Liver (tissue), 9 donors: Measurements from ENCODE around the gene DMAC2. TPM values are rescaled to one million over a fixed set of nuclear protein-coding genes. Genes with fewer than 3 reads are reported as not detected.

Experiments used
- DNase-seq: peaks from one replicate; pipeline ENCODE4 v3.0.0-alpha.2; 2017; ENCODE audit warnings: low spot score
- H3K27ac ChIP-seq, 2 donors: one replicate each; pipeline ENCODE4 v1.7.0; 2013; ENCODE audit warnings: inconsistent platforms in 2 of 2, low read length in 2 of 2, control low read depth in 1 of 2, low read depth in 1 of 2, mild to moderate bottlenecking in 1 of 2
- H3K27me3 ChIP-seq, 4 donors: one replicate each; pipeline versions ENCODE4 v1.6.1 to v1.7.0; 2013; ENCODE audit warnings: low read length in 3 of 4, inconsistent platforms in 1 of 4, mild to moderate bottlenecking in 1 of 4, moderate library complexity in 1 of 4; ENCODE audit not compliant: control insufficient read depth in 4 of 4, insufficient read depth in 4 of 4
- H3K36me3 ChIP-seq, 4 donors: one replicate each; pipeline versions ENCODE4 v1.6.1 to v1.7.0; 2013; ENCODE audit warnings: low read length in 3 of 4, mild to moderate bottlenecking in 3 of 4, low read depth in 1 of 4, moderate library complexity in 1 of 4; ENCODE audit not compliant: control insufficient read depth in 4 of 4, insufficient read depth in 3 of 4
- H3K4me1 ChIP-seq, 4 donors: one replicate each; pipeline versions ENCODE4 v1.6.1 to v1.7.0; 2013; ENCODE audit warnings: low read length in 3 of 4, mild to moderate bottlenecking in 3 of 4, moderate library complexity in 1 of 4; ENCODE audit not compliant: control insufficient read depth in 4 of 4, insufficient read depth in 4 of 4
- H3K4me3 ChIP-seq, 3 donors: one replicate each; pipeline versions ENCODE4 v1.6.1 to v1.7.0; 2013; ENCODE audit warnings: low read length in 3 of 3, control low read depth in 1 of 3, low read depth in 1 of 3, mild to moderate bottlenecking in 1 of 3
- H3K9ac ChIP-seq, 2 donors: one replicate each; pipeline ENCODE4 v1.7.0; 2013; ENCODE audit warnings: low read length in 2 of 2, mild to moderate bottlenecking in 2 of 2, moderate library complexity in 2 of 2, control low read depth in 1 of 2, low read depth in 1 of 2
- H3K9me3 ChIP-seq, 4 donors: one replicate each; pipeline versions ENCODE4 v1.6.1 to v1.7.0; 2013; ENCODE audit warnings: low read length in 3 of 4; ENCODE audit not compliant: control insufficient read depth in 4 of 4
- ATF3 ChIP-seq: IDR thresholded peaks from 2 replicates; pipeline ENCODE4 v1.6.1; 2016; ENCODE audit warnings: antibody characterized with exemption
- CTCF ChIP-seq: fragments of 150-350 bp; IDR thresholded peaks from 2 replicates; pipeline ENCODE4 v1.5.1; 2017; ENCODE audit warnings: improper control_type of control experiment, low read depth, low read length; ENCODE audit not compliant: missing input control
- EGR1 ChIP-seq, 2 donors: IDR thresholded peaks; 2 replicates each; pipeline ENCODE4 v1.6.1; 2016 to 2018; ENCODE audit warnings: antibody characterized with exemption in 2 of 2, low read depth in 2 of 2
- FOXA1 ChIP-seq: IDR thresholded peaks from 2 replicates; pipeline ENCODE4 v1.6.1; 2016; ENCODE audit warnings: antibody characterized with exemption
- FOXA2 ChIP-seq: IDR thresholded peaks from 2 replicates; pipeline ENCODE4 v1.6.1; 2016; ENCODE audit warnings: antibody characterized with exemption
- GABPA ChIP-seq, 2 donors: IDR thresholded peaks in 1 of 2; conservative IDR thresholded peaks in 1 of 2; 2 replicates each; pipeline ENCODE4 v1.6.1; 2016; ENCODE audit warnings: antibody characterized with exemption in 2 of 2, mild to moderate bottlenecking in 1 of 2, moderate library complexity in 1 of 2
- HNF4A ChIP-seq, 2 donors: conservative IDR thresholded peaks; 2 replicates each; pipeline ENCODE4 v1.6.1; 2016; ENCODE audit warnings: antibody characterized with exemption in 2 of 2, mild to moderate bottlenecking in 2 of 2
- JUND ChIP-seq, 2 donors: IDR thresholded peaks; 2 replicates each; pipeline ENCODE4 v1.6.1; 2016; ENCODE audit warnings: antibody characterized with exemption in 2 of 2
- NR2F2 ChIP-seq: IDR thresholded peaks from 2 replicates; pipeline ENCODE4 v1.6.1; 2016; ENCODE audit warnings: antibody characterized with exemption
- RAD21 ChIP-seq, 2 donors: IDR thresholded peaks; 2 replicates each; pipeline ENCODE4 v1.6.1; 2016; ENCODE audit warnings: antibody characterized with exemption in 2 of 2, mild to moderate bottlenecking in 2 of 2
- REST ChIP-seq: IDR thresholded peaks from 2 replicates; pipeline ENCODE4 v1.6.1; 2016; ENCODE audit warnings: antibody characterized with exemption, mild to moderate bottlenecking
- RXRA ChIP-seq, 2 donors: IDR thresholded peaks; 2 replicates each; pipeline ENCODE4 v1.6.1; 2017 to 2018; ENCODE audit warnings: antibody characterized with exemption in 2 of 2, mild to moderate bottlenecking in 1 of 2
- SP1 ChIP-seq: IDR thresholded peaks from 2 replicates; pipeline ENCODE4 v1.6.1; 2018; ENCODE audit warnings: antibody characterized with exemption, mild to moderate bottlenecking
- TAF1 ChIP-seq: conservative IDR thresholded peaks from 2 replicates; pipeline ENCODE4 v1.6.1; 2016; ENCODE audit warnings: antibody characterized with exemption, mild to moderate bottlenecking
- YY1 ChIP-seq: IDR thresholded peaks from 2 replicates; pipeline ENCODE4 v1.6.1; 2016; ENCODE audit warnings: antibody characterized with exemption, mild to moderate bottlenecking
- ZBTB33 ChIP-seq: IDR thresholded peaks from 2 replicates; pipeline ENCODE4 v1.6.1; 2016; ENCODE audit warnings: antibody characterized with exemption
- WGBS: extraction: QIAGEN DNeasy Blood & Tissue Kit; methylation state at CpG from one replicate; pipeline ENCODE4 v1.1.7; 2013; 5-methylcytosine and 5-hydroxymethylcytosine counted together
- polyA plus RNA-seq, 2 donors: library from polyadenylated mRNA; stranded (reverse) in 1 of 2; unstranded in 1 of 2; fragments of 200-250 nt in 1 of 2; fragments of >200 nt in 1 of 2; fragmentation: Nextera tagmentation in 1 of 2; extraction: Ambion mirVana in 1 of 2; gene quantifications; one replicate each; pipeline versions ENCODE4 v1.2.1 to v1.2.3, GENCODE V29; 2013 to 2015
- total RNA-seq, 2 donors: library from RNA; depleted of rRNA; stranded (reverse); fragments of >200 nt; gene quantifications; one replicate each; pipeline ENCODE4 v1.2.3, GENCODE V29; 2014
- donor health status: healthy.
- donor health status: healthy.
- donor health status: healthy.
- donor health status: healthy.
- donor health status: healthy.

The DMAC2 gene
- total and polyA plus RNA-seq, 4 donors, result 17.1 to 28.8 (median 24.2) TPM

GRCh38 chr19:41421314-41421713, 18.4 kb downstream of the DMAC2 start:
- H3K9me3 ChIP-seq, result no peaks in the 10 kb centered on the region
- peaks cover 13 to 76% (median 34%) of the 10 kb centered on the region in 4 donors for H3K36me3 ChIP-seq
- H3K27ac ChIP-seq, result no peak overlapping the region
- H3K27me3 ChIP-seq, result no peaks in the 10 kb centered on the region
- no peak overlapping the region for H3K9ac ChIP-seq
- TF ChIP-seq FOXA1 (no peak), CTCF (no peak), NR2F2 (no peak), YY1 (no peak)
- no peak overlapping the region for H3K4me3 ChIP-seq
- DNase-seq, result no peak
- WGBS, result 89% methylated on average over 6 of the region's 6 CpGs
- peaks cover 0 to 8% (median 0%) of the 10 kb centered on the region in 4 donors for H3K4me1 ChIP-seq

- no peaks in the 10 kb centered on the region for H3K9me3 ChIP-seq
- peaks cover 13 to 74% (median 36%) of the 10 kb centered on the region in 4 donors for H3K36me3 ChIP-seq
- no peak for DNase-seq
- peaks cover 0 to 8% (median 0%) of the 10 kb centered on the region in 4 donors for H3K4me1 ChIP-seq
- no peaks in the 10 kb centered on the region for H3K27me3 ChIP-seq
- H3K4me3 ChIP-seq, result no peak overlapping the region
- 81% methylated on average over 8 of the region's 8 CpGs for WGBS
- H3K9ac ChIP-seq, result no peak overlapping the region
- H3K27ac ChIP-seq, result no peak overlapping the region
- no peak for TF ChIP-seq FOXA1
- TF ChIP-seq REST, result no peak
- TF ChIP-seq ATF3, result no peak
- TF ChIP-seq ZBTB33, result no peak
- no peak for TF ChIP-seq JUND (IDR thresholded peaks at IDR 0.05)
- TF ChIP-seq NR2F2, result no peak
- no peak for TF ChIP-seq GABPA (IDR thresholded peaks at IDR 0.05 in 1 of 2, conservative IDR thresholded peaks at IDR 0.05 in 1 of 2)
- no peak for TF ChIP-seq RXRA (IDR thresholded peaks at IDR 0.05)
- TF ChIP-seq FOXA2, result no peak
- no peak for TF ChIP-seq SP1
- TF ChIP-seq RAD21 (IDR thresholded peaks at IDR 0.05), result no peak
- no peak for TF ChIP-seq EGR1 (IDR thresholded peaks at IDR 0.05; ENCODE audit: low read depth in 2 of 2)
- TF ChIP-seq TAF1, result no peak
- TF ChIP-seq HNF4A (conservative IDR thresholded peaks at IDR 0.05), result no peak
- TF ChIP-seq YY1, result no peak
Observed at GRCh38 chr19:41420101-41420880, 19.4 kb downstream of the DMAC2 start.
